Measurements from ENCODE around the gene MT2A.

Gene MT2A

DNA sequence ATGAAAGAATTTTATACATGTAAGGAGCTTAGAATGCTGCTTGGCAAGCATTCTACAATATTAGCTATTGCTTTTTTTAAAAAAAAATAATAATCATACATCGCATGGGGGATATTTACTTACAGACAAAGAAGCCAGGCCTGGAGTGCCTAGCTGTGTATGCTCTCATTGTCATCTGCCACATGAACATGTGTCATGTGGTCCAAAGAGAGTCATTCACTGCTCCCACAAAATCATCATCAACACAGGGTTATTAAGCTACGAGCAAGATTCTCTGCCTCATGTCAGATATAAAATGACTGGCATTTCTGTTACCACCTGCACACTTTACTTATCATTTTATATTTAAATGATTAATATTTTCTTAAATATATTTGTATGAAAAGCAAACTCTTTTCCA, 15.3 kb downstream of the MT2A start:
- TF ChIP-seq, protein P1, sequence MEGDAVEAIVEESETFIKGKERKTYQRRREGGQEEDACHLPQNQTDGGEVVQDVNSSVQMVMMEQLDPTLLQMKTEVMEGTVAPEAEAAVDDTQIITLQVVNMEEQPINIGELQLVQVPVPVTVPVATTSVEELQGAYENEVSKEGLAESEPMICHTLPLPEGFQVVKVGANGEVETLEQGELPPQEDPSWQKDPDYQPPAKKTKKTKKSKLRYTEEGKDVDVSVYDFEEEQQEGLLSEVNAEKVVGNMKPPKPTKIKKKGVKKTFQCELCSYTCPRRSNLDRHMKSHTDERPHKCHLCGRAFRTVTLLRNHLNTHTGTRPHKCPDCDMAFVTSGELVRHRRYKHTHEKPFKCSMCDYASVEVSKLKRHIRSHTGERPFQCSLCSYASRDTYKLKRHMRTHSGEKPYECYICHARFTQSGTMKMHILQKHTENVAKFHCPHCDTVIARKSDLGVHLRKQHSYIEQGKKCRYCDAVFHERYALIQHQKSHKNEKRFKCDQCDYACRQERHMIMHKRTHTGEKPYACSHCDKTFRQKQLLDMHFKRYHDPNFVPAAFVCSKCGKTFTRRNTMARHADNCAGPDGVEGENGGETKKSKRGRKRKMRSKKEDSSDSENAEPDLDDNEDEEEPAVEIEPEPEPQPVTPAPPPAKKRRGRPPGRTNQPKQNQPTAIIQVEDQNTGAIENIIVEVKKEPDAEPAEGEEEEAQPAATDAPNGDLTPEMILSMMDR (conservative IDR thresholded peaks at IDR 0.05): no peak
- TF ChIP-seq ZFX (IDR thresholded peaks at IDR 0.05): no peak
- H3K27ac ChIP-seq: no peak overlapping the region

DNA sequence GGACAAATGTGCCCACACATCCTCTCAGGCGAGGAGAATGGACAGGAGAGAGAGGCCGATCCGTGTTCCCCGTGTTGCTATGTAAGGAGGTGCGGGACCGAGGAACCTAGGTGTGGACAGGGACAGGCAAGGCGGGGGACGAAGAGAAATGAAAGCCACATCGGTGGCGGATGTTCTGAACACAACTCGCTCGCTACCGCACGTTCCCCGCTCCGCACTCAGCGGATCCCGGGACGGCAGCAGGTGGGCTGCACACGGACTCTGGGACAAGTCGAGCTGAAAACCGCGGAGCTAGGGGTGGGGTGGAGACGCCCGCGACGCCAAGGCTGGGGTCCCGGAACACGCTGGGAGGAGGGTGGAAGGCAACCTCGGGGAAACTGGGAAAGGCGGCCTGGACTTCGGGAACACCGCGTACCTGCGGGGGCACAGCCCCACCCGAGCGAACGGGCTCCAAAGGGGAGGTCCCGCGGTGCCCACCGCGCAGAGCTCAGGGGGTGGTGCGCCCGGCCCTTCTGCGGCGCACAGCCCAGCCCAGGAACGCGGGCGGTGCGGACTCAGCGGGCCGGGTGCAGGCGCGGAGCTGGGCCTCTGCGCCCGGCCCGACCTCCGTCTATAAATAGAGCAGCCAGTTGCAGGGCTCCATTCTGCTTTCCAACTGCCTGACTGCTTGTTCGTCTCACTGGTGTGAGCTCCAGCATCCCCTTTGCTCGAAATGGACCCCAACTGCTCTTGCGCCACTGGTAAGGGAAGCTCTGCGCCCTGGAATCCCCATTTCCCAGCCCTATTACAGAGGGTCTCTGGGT, 17.0 kb downstream of the MT2A start, which contains the start of gene MT1E:
Gene MT1E (plus strand): TSS at position 642 of the 803 bp plus-strand sequence. CDS start 71 bp downstream, at position 713.
- H3K27ac ChIP-seq: no peak within 1 kb of the TSS
- TF ChIP-seq ZFX (IDR thresholded peaks at IDR 0.05): no peak
- TF ChIP-seq, protein P1 (conservative IDR thresholded peaks at IDR 0.05): no peak

DNA sequence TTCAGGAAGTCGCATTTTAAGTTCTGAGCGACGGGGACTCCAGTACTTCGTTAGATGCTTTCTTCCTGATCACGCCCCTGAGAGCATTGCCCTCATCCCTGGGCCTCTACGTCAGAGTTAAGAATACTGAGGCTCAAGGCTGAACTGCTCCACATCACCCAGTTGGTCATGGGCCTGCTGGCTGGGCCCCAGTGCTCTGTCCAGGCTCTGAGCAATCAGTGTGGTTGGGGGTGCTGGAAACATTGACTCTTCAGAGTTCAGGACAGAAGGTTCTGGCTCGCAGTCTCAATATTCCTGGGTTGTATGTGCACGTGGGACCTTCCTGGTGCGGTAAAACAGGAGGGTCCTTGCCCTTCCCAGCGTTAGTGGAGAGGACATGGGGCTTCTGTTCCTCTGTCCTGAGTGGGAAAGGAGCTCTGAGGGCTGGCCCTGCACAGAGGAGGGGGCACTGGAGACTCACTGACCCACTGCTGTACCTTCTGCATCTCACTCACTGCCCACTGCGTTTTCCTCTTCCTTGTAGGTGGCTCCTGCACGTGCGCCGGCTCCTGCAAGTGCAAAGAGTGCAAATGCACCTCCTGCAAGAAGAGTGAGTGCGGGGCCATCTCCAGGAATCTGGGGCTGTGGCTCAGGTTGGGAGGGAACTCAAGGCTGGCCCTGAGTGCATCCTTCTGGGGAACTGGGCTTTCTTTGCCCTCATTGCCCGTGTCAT, 17.7 kb downstream of the MT2A start:
- H3K27ac ChIP-seq: no peak overlapping the region
- TF ChIP-seq ZFX (IDR thresholded peaks at IDR 0.05): no peak
- TF ChIP-seq, protein P1 (conservative IDR thresholded peaks at IDR 0.05): no peak

DNA sequence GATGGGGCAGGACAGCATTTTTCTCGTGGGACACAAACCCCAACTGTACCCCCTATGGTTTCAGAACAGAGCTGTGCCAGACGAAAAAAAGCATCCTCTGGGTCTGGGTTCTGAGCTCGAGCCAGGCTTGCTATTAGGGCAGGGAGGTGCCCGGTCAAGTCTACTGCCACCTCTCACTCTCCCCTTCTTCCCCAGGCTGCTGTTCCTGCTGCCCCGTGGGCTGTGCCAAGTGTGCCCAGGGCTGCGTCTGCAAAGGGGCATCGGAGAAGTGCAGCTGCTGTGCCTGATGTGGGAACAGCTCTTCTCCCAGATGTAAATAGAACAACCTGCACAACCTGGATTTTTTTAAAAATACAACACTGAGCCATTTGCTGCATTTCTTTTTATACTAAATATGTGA, 18.3 kb downstream of the MT2A start:
- no peak overlapping the region for H3K27ac ChIP-seq
- TF ChIP-seq, protein P1 (conservative IDR thresholded peaks at IDR 0.05): no peak
- TF ChIP-seq ZFX (IDR thresholded peaks at IDR 0.05): no peak

DNA sequence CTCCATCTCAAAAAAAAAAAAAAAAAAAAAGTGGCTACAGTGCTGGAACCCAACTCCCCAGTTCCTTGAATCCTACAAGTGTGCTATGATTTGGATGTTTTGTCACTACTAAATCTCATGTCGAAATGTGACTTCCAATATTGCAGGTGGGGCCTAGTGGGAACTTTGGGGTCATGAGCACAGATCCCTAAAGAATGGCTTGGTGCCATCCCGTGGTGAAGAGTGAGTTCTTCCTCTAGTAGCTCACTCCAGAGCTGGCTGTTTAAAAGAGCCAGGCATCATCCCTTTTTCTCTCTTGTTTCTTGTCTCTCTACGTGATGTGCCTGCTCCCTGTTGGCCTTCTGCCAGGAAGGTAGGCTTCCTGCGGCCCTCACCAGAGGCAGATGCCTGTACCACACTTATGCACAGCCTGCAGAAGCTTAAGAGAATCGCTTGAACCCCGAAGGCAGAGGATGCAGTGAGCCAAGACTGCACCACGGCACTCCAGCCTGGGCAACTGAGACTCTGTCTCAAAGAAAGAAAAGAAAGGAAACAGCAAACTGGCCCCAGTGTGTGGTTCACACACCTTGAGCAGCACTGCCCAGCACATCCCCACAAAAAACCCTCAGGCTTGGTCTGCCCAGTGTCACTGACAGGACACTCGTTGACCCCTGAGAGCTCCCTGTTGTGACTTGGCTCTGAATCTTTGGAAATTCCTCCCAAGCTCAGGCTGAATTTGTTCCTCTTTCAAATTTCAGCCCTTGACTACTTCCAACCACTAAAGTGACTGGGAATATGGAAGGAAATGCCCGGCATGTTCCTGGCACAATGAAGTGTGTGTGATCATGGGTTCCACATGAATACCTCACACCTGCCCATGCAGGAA, 20.3 kb downstream of the MT2A start:
- TF ChIP-seq, protein P1 (conservative IDR thresholded peaks at IDR 0.05): no peak
- no peak for TF ChIP-seq ZFX (IDR thresholded peaks at IDR 0.05)
- no peak overlapping the region for H3K27ac ChIP-seq

DNA sequence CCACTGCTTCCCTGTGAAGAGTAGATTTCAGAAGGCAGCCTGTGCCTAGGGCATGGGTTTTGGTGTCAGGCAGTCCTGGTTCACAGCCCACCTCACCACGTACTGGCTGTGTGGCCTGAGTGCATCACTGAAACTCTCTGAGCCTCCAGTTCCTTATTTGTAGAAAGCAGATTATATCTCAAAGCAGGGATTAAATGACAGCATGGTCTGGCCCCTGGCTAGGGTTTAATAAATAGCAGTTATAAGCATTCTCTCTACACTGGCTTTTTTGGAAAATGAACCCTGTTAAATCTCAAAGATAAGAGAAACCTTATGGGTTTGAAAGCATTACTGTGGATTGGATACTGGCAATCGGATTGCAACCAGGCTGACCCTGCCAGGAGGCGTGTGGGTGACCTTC, 21.1 kb downstream of the MT2A start:
- TF ChIP-seq, protein P1 (conservative IDR thresholded peaks at IDR 0.05): no peak
- no peak for TF ChIP-seq ZFX (IDR thresholded peaks at IDR 0.05)
- no peak overlapping the region for H3K27ac ChIP-seq

All from C4-2B (cell line).